AG09319 (cell line): ENCODE results near the gene HCAR1.

Source experiments
- DNase-seq: peaks from one replicate; pipeline ENCODE4 v3.0.0-alpha.2; 2010; ENCODE audit warnings: low read depth; ENCODE audit errors: extremely low read depth
- CTCF ChIP-seq: IDR thresholded peaks from 2 replicates; pipeline ENCODE4 v1.5.1; 2011; ENCODE audit warnings: low read depth, mild to moderate bottlenecking, inconsistent platforms, low read length, moderate library complexity

The HCAR1 gene

DNA sequence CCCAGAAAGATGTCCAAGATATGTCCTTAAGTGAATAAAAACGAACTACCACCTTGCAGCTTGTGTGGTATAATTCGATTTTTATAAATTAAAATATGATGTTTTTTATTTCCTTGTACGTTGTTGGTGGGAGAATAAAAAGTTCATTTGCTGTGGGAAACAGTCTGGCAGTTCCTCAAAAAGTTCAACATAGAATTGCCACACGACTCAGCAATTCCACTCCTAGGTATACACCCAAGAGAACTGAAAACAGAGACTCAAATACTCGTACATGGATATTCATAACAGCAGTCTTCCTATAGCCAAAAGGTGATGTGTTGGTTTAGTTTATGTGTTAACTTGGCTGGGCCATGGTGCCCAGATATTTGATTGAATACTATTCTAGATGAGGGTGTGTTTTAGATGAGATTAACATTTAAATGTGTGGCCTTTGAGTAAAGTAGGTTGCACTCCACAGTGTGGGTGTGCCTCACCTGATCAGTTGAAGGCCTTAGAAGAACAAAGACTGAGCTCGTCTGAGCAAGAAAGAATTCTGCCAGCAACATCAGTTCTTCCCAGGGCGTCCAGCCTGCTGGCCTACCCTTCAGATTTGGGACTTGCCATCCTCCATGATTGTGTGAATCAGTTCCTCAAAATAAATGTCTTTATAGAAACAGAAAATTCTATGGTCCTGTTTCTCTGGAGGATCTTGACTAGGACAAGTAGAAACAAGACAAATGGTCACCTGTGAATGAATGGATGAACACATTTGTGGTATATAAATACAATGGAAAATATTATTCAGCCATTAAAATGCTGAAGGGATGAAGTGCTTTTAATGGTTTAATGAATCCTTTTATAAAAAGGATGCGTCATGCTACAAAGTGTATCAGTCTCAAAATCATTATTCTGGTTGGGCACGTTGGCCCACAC, 16.8 kb upstream of the HCAR1 start:
- no peak for TF ChIP-seq CTCF
- no peak for DNase-seq

- no peak for DNase-seq
- TF ChIP-seq CTCF: no peak
These were observed 13.4 kb upstream of the HCAR1 start for GRCh38 chr12:122743895-122744525.

GRCh38 chr12:122740351-122740750, 9.7 kb upstream of the HCAR1 start:
- DNase-seq: no peak
- TF ChIP-seq CTCF: no peak

DNA sequence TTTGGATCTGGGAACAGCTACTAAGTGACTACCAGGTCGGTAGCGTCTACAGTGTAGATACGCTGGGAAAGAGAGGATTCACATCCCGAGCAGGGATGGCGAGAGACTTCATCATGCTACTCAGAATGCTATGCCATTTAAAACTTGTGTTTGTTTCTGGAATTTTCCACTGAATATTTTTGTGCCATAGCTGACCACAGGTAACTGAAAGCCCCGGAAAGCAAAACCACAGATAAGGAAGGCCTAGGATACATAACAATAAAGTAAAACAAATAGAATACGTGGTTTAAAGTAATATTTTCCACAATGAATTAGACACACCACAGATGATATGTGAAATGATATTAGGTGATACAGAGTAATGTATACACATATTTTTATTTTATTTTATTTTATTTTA, 7.9 kb upstream of the HCAR1 start:
- DNase-seq: no peak
- TF ChIP-seq CTCF: no peak

DNA sequence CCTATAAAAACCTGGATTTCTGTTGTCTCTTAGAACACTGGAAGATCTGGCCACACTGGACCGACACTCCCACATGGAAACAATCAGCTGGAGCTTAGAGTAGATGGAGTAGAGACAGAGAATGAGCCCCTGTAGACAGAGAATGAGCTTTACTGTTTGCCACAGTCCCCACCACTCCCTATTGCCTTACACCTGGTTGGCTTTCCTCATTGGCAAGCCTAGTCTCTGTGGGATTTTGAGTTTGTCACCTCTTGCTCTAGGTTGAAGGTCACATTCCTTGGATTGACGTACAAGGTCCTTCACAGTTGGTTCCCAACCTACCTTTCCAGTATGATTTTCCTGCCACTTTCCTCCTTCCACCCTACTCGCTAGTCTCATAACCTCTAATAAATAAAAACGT, 2.0 kb upstream of the HCAR1 start:
- no peak for TF ChIP-seq CTCF
- no peak for DNase-seq

DNA sequence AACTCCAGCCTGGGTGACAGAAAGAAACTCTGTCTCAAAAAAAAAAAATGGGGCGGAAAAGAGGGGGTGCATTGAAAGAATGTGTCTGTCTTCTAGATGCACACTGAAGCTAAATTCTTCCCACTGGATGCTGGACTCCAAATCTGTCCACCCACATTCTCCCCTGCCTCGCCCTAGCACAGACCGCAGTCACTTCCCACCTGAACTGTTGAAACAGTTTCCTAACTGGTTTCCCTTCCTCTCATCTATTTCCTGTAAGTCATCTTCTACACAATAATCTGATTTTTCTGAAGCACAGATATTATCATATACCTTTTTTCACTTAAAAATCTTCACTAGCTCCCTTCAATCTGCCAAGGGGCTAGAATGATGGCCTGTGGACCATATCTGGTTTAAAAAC, 1.5 kb upstream of the HCAR1 start:
- no peak for TF ChIP-seq CTCF
- DNase-seq: no peak

DNA sequence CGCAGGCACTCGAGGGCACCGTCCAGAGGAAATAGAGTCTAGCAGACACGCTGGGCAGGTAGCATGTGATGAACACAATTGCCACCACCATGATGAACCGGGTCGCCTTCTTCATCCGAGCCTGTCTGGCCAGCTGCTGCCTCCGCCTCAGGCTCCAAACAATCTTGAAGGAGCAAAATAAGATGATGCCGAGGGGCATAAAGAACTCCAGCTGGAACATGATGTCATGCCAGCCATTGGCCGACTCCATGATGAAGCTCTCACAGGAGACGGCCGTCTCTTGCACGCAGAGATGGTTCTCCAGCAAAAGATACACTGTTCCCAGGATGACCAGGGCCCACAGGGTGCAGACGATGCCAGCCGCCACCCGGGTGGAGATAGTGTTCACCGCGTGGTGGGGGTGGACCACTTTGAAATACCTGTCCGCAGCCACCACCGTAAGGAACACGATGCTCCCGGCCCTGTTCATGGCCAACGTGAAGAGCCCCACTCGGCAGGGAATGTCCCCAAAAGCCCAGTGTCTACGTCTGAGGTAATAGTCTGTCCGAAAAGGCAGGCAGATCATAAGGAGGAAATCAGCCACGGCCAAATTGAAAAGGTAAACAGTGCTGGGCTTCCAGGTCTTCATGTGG, 945 bp downstream of the HCAR1 start:
- no peak for DNase-seq
- no peak for TF ChIP-seq CTCF
